PFSK-1 (cell line): ENCODE data around the gene GPR84.

ENCODE experiments used
- FOXP2 ChIP-seq: optimal IDR thresholded peaks from 2 replicates; pipeline ENCODE3; 2011; ENCODE audit warnings: borderline replicate concordance, control low read depth, inconsistent platforms; ENCODE audit not compliant: insufficient read depth; ENCODE audit errors: extremely low read length, extremely low read depth
- POLR2AphosphoS5 ChIP-seq: IDR thresholded peaks from 2 replicates; pipeline ENCODE4 v1.6.1; 2012; ENCODE audit warnings: low read depth, mild to moderate bottlenecking, control low read depth, low read length, moderate library complexity
- REST ChIP-seq, 2 experiments: IDR thresholded peaks; 2 replicates each; pipeline versions ENCODE4 v1.6.1 to v1.8.0; 2011 to 2012; ENCODE audit warnings: low read depth in 2 of 2, low read length in 2 of 2, control low read depth in 1 of 2, inconsistent platforms in 1 of 2, mild to moderate bottlenecking in 1 of 2, moderate library complexity in 1 of 2; ENCODE audit not compliant: insufficient read depth in 1 of 2
- SIN3A ChIP-seq: IDR thresholded peaks from 2 replicates; pipeline ENCODE4 v1.6.1; 2012; ENCODE audit warnings: mild to moderate bottlenecking, low read length, moderate library complexity, borderline replicate concordance; ENCODE audit not compliant: insufficient read depth
- TAF1 ChIP-seq: IDR thresholded peaks from 2 replicates; pipeline ENCODE4 v1.6.1; 2012; ENCODE audit warnings: low read length, control low read depth, borderline replicate concordance; ENCODE audit not compliant: insufficient read depth

The GPR84 gene

GRCh38 chr12:54328595-54329337, 35.5 kb downstream of the GPR84 start:
- TF ChIP-seq POLR2AphosphoS5 (no peak), FOXP2 (no peak), TAF1 (no peak), SIN3A (no peak), REST (IDR thresholded peaks at IDR 0.05; ENCODE audit: insufficient read depth in 1 of 2, low read depth in 2 of 2, low read length in 2 of 2) (no peak)

- TF ChIP-seq POLR2AphosphoS5 = peak; percentile 47; the same call in 1 of the 2 replicates
Observed at GRCh38 chr12:54325442-54326109, 38.7 kb downstream of the GPR84 start.

GRCh38 chr12:54324617-54325441, 39.5 kb downstream of the GPR84 start, which contains the start of gene COPZ1:
COPZ1 (plus strand) TSS chr12:54325131; CDS start chr12:54325164, 33 bp downstream.
- TF ChIP-seq TAF1 (peak; percentile 95), FOXP2 (no peak), REST (IDR thresholded peaks at IDR 0.05; ENCODE audit: insufficient read depth in 1 of 2, low read depth in 2 of 2, low read length in 2 of 2) (peak in 1 of 2 experiments; percentile 42; a peak in 2 of 4 replicates), POLR2AphosphoS5 (peak; percentile 86), SIN3A (0 out of 2 replicates have a peak, but pooled peaks have one; percentile 51)

- TF ChIP-seq POLR2AphosphoS5 (no peak), SIN3A (no peak), REST (IDR thresholded peaks at IDR 0.05; ENCODE audit: insufficient read depth in 1 of 2, low read depth in 2 of 2, low read length in 2 of 2) (no peak), TAF1 (no peak), FOXP2 (no peak)
Observed at GRCh38 chr12:54321363-54321762, 42.9 kb downstream of the GPR84 start.
